Mammary epithelial cell (primary cell): Measurements from ENCODE around the gene CEP41.

Source experiments
- EZH2 ChIP-seq: IDR thresholded peaks from 2 replicates; pipeline ENCODE4 v1.6.1; 2012; ENCODE audit warnings: low read length, inconsistent platforms, borderline replicate concordance
- TF ChIP-seq, protein P1 (sequence below), 2 donors: IDR thresholded peaks in 1 of 2; conservative IDR thresholded peaks in 1 of 2; 2 replicates each; pipeline ENCODE4 v1.5.1; 2011 to 2012; ENCODE audit warnings: inconsistent platforms in 2 of 2, low read length in 2 of 2, mild to moderate bottlenecking in 2 of 2, control low read depth in 1 of 2, low read depth in 1 of 2; ENCODE audit not compliant: insufficient read depth in 1 of 2; ENCODE audit errors: extremely low read depth in 1 of 2

GRCh38 chr7:130475776-130476175 is 35.0 kb upstream of the CEP41 start:
- TF ChIP-seq, protein P1, sequence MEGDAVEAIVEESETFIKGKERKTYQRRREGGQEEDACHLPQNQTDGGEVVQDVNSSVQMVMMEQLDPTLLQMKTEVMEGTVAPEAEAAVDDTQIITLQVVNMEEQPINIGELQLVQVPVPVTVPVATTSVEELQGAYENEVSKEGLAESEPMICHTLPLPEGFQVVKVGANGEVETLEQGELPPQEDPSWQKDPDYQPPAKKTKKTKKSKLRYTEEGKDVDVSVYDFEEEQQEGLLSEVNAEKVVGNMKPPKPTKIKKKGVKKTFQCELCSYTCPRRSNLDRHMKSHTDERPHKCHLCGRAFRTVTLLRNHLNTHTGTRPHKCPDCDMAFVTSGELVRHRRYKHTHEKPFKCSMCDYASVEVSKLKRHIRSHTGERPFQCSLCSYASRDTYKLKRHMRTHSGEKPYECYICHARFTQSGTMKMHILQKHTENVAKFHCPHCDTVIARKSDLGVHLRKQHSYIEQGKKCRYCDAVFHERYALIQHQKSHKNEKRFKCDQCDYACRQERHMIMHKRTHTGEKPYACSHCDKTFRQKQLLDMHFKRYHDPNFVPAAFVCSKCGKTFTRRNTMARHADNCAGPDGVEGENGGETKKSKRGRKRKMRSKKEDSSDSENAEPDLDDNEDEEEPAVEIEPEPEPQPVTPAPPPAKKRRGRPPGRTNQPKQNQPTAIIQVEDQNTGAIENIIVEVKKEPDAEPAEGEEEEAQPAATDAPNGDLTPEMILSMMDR (conservative IDR thresholded peaks at IDR 0.05 in 1 of 2, IDR thresholded peaks at IDR 0.05 in 1 of 2; ENCODE audit: extremely low read depth in 1 of 2, insufficient read depth in 1 of 2, low read depth in 1 of 2, low read length in 2 of 2): no peak
- no peak for TF ChIP-seq EZH2
